ENCODE data around the gene RUFY3.
"Not testable (repeated sequence)": the region's sequence is repeated elsewhere in the genome, so short reads cannot be mapped to it uniquely, and the experiment has no call there.

The RUFY3 gene

GRCh38 chr4:70721747-70722146, at the start of gene RUFY3:
Gene RUFY3 (plus strand): TSS chr4:70721964. CDS start chr4:70722574, 610 bp downstream.
- no peak within 1 kb of the TSS for H3K4me3 ChIP-seq (ENCODE audit: low read length)
- no peak for DNase-seq (ENCODE audit: low read depth)
- no peak for TF ChIP-seq CTCF (IDR thresholded peaks at IDR 0.05; ENCODE audit: insufficient read depth, low read depth, low read length, missing control alignments)

GRCh38 chr4:70674191-70674590, 47.6 kb upstream of the RUFY3 start:
- no peak for DNase-seq (ENCODE audit: low read depth)
- TF ChIP-seq CTCF (IDR thresholded peaks at IDR 0.05; ENCODE audit: insufficient read depth, low read depth, low read length, missing control alignments) = no peak
- H3K4me3 ChIP-seq (ENCODE audit: low read length) = no peak overlapping the region

- TF ChIP-seq CTCF (IDR thresholded peaks at IDR 0.05; ENCODE audit: insufficient read depth, low read depth, low read length, missing control alignments) = no peak
- no peak overlapping the region for H3K4me3 ChIP-seq (ENCODE audit: low read length)
- no peak for DNase-seq (ENCODE audit: low read depth)
Measured at GRCh38 chr4:70674731-70675130, 47.0 kb upstream of the RUFY3 start.

- TF ChIP-seq CTCF (IDR thresholded peaks at IDR 0.05; ENCODE audit: insufficient read depth, low read depth, low read length, missing control alignments) = no peak
- no peak for DNase-seq (ENCODE audit: low read depth)
- no peak overlapping the region for H3K4me3 ChIP-seq (ENCODE audit: low read length)
Measured at GRCh38 chr4:70676554-70677090, 45.1 kb upstream of the RUFY3 start.

GRCh38 chr4:70678383-70678999, 43.3 kb upstream of the RUFY3 start:
- DNase-seq (ENCODE audit: low read depth) = no peak
- TF ChIP-seq CTCF (IDR thresholded peaks at IDR 0.05; ENCODE audit: insufficient read depth, low read depth, low read length, missing control alignments) = no peak
- H3K4me3 ChIP-seq (ENCODE audit: low read length) = no peak overlapping the region

GRCh38 chr4:70680934-70681333, 40.8 kb upstream of the RUFY3 start:
- no peak for DNase-seq (ENCODE audit: low read depth)
- no peak for TF ChIP-seq CTCF (IDR thresholded peaks at IDR 0.05; ENCODE audit: insufficient read depth, low read depth, low read length, missing control alignments)
- no peak overlapping the region for H3K4me3 ChIP-seq (ENCODE audit: low read length)

GRCh38 chr4:70681704-70682103, 40.1 kb upstream of the RUFY3 start:
- DNase-seq (ENCODE audit: low read depth) = no peak
- H3K4me3 ChIP-seq (ENCODE audit: low read length) = no peak overlapping the region
- TF ChIP-seq CTCF (IDR thresholded peaks at IDR 0.05; ENCODE audit: insufficient read depth, low read depth, low read length, missing control alignments) = no peak

- H3K4me3 ChIP-seq (ENCODE audit: low read length); DNase-seq (ENCODE audit: low read depth): not testable (repeated sequence)
Measured at GRCh38 chr4:70682142-70682541, 39.6 kb upstream of the RUFY3 start.

Data from epithelial cell of esophagus (primary cell).